MM.1S (cell line): Measurements from ENCODE around the gene BCO2.

Experiments used
- DNase-seq: peaks from one replicate; pipeline ENCODE4 v3.0.0-alpha.2; 2015
- H2AFZ ChIP-seq: fragments of 300-600 bp; sonication (generic); 2 replicates; pipeline ENCODE4 v1.6.0; 2016; ENCODE audit warnings: antibody characterized with exemption, low read length
- H3F3A ChIP-seq: fragments of 300-600 bp; sonication (generic); 2 replicates; pipeline ENCODE4 v1.6.1; 2016; ENCODE audit warnings: mild to moderate bottlenecking, antibody characterized with exemption, low read length, moderate library complexity, mixed read lengths; ENCODE audit not compliant: insufficient read depth
- H3K27ac ChIP-seq: fragments of 300-600 bp; sonication (generic); 2 replicates; pipeline ENCODE4 v1.5.1; 2016; ENCODE audit warnings: mild to moderate bottlenecking, low read length
- H3K27me3 ChIP-seq: fragments of 300-600 bp; sonication (generic); replicated peaks from 2 replicates; pipeline ENCODE4 v1.6.0; 2016; ENCODE audit warnings: low read length; ENCODE audit not compliant: insufficient read depth
- H3K36me3 ChIP-seq: fragments of 300-600 bp; sonication (generic); replicated peaks from 2 replicates; pipeline ENCODE4 v1.6.1; 2016; ENCODE audit warnings: mild to moderate bottlenecking, low read length, mixed read lengths; ENCODE audit not compliant: insufficient read depth
- H3K4me1 ChIP-seq: fragments of 300-600 bp; sonication (generic); 2 replicates; pipeline ENCODE4 v1.6.1; 2016; ENCODE audit warnings: low read length, mixed read lengths
- H3K4me2 ChIP-seq: fragments of 300-600 bp; sonication (generic); 2 replicates; pipeline ENCODE4 v1.6.0; 2016; ENCODE audit warnings: low read depth, low read length
- H3K4me3 ChIP-seq: fragments of 300-600 bp; sonication (generic); 2 replicates; pipeline ENCODE4 v1.5.1; 2016; ENCODE audit warnings: low read length, mixed read lengths
- H3K79me2 ChIP-seq: fragments of 300-600 bp; sonication (generic); 2 replicates; pipeline ENCODE4 v1.6.1; 2016; ENCODE audit warnings: mixed run types, low read length, mixed read lengths
- H3K9ac ChIP-seq: fragments of 300-600 bp; sonication (generic); 2 replicates; pipeline ENCODE4 v1.6.1; 2016; ENCODE audit warnings: low read length, mixed read lengths
- H3K9me2 ChIP-seq: fragments of 300-600 bp; sonication (generic); replicated peaks from 2 replicates; pipeline ENCODE4 v1.6.1; 2016; ENCODE audit warnings: mild to moderate bottlenecking, low read length, mixed read lengths; ENCODE audit not compliant: insufficient read depth
- H3K9me3 ChIP-seq: fragments of 300-600 bp; sonication (generic); replicated peaks from 2 replicates; pipeline ENCODE4 v1.6.1; 2016; ENCODE audit warnings: mild to moderate bottlenecking, low read length, mixed read lengths; ENCODE audit not compliant: insufficient read depth
- H4K20me1 ChIP-seq: fragments of 300-600 bp; sonication (generic); 2 replicates; pipeline ENCODE4 v1.6.1; 2016; ENCODE audit warnings: mild to moderate bottlenecking, low read length, moderate library complexity, mixed read lengths; ENCODE audit not compliant: insufficient read depth
- CTCF ChIP-seq: fragments of 300-600 bp; sonication (generic); IDR thresholded peaks from 2 replicates; pipeline ENCODE4 v1.5.1; 2016; ENCODE audit warnings: antibody characterized with exemption, low read length, mixed read lengths
- EZH2 ChIP-seq: fragments of 300-600 bp; sonication (generic); optimal IDR thresholded peaks from 2 replicates; pipeline ENCODE3; 2017; ENCODE audit warnings: low read depth, mild to moderate bottlenecking, antibody characterized with exemption, low read length, mixed read lengths
- EZH2phosphoT487 ChIP-seq: fragments of 300-600 bp; sonication (generic); IDR thresholded peaks from 2 replicates; pipeline ENCODE4 v1.6.1; 2018; ENCODE audit warnings: antibody characterized with exemption, low read length

BCO2 gene

DNA sequence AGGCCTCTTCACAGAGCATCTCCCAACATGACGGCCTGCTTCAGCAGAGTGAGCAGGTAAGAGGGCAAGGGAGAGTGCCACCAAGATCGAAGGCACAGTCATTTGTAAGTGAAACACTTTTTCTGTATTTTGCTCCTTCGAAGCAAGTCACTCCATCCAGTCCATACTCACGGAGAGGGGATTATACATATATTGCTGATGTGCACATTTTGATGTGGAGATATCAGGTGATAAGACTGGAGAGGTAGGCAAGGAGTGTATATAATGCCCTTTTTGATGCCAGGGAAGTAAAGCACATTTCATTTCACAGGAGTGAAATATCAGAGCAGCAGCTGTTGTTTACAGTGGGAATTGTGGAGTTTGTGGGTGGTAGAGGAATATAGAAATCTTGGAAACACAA, 62.1 kb downstream of the BCO2 start:
- no peaks in the 10 kb centered on the region for H3K9me2 ChIP-seq
- H3K4me3 ChIP-seq, result no peak overlapping the region
- no peaks in the 10 kb centered on the region for H3K36me3 ChIP-seq
- H2AFZ ChIP-seq, result no peak overlapping the region
- no peaks in the 10 kb centered on the region for H4K20me1 ChIP-seq
- H3K27me3 ChIP-seq, result no peaks in the 10 kb centered on the region
- DNase-seq, result no peak
- H3K27ac ChIP-seq, result no peak overlapping the region
- no peak overlapping the region for H3K9ac ChIP-seq
- no peaks in the 10 kb centered on the region for H3K4me1 ChIP-seq
- no peaks in the 10 kb centered on the region for H3F3A ChIP-seq
- H3K4me2 ChIP-seq, result no peak overlapping the region
- TF ChIP-seq CTCF (no peak), EZH2 (no peak), EZH2phosphoT487 (no peak)
- H3K9me3 ChIP-seq, result no peaks in the 10 kb centered on the region
- no peaks in the 10 kb centered on the region for H3K79me2 ChIP-seq

GRCh38 chr11:112238041-112238440, 62.7 kb downstream of the BCO2 start:
- Histone ChIP-seq H3K9ac (no peak overlapping the region), H3K9me2 (no peaks in the 10 kb centered on the region), H3K4me2 (no peak overlapping the region), H3K27ac (no peak overlapping the region), H3K4me3 (no peak overlapping the region), H3K9me3 (no peaks in the 10 kb centered on the region), H3K36me3 (no peaks in the 10 kb centered on the region), H3K79me2 (no peaks in the 10 kb centered on the region), H4K20me1 (no peaks in the 10 kb centered on the region), H3K27me3 (no peaks in the 10 kb centered on the region), H3K4me1 (no peaks in the 10 kb centered on the region), H3F3A (no peaks in the 10 kb centered on the region), H2AFZ (no peak overlapping the region)
- TF ChIP-seq EZH2phosphoT487, result no peak
- TF ChIP-seq CTCF, result no peak
- TF ChIP-seq EZH2, result no peak
- DNase-seq, result no peak

GRCh38 chr11:112241486-112241885, 66.2 kb downstream of the BCO2 start:
- H3K9me2 ChIP-seq, result no peaks in the 10 kb centered on the region

More at GRCh38 chr11:112241486-112241885, 66.2 kb downstream of the BCO2 start:
- no peaks in the 10 kb centered on the region for H3K36me3 ChIP-seq
- no peak overlapping the region for H3K4me3 ChIP-seq
- DNase-seq, result no peak
- no peak overlapping the region for H2AFZ ChIP-seq
- H3K4me2 ChIP-seq, result no peak overlapping the region
- H3K4me1 ChIP-seq, result no peaks in the 10 kb centered on the region
- no peak overlapping the region for H3K27ac ChIP-seq
- H3K79me2 ChIP-seq, result no peaks in the 10 kb centered on the region
- TF ChIP-seq EZH2 (no peak), CTCF (no peak), EZH2phosphoT487 (no peak)
- no peaks in the 10 kb centered on the region for H3K9me3 ChIP-seq
- H3K9ac ChIP-seq, result no peak overlapping the region
- no peaks in the 10 kb centered on the region for H4K20me1 ChIP-seq
- no peaks in the 10 kb centered on the region for H3F3A ChIP-seq
- H3K27me3 ChIP-seq, result no peaks in the 10 kb centered on the region
